ENCODE data around the gene SLC6A9.

GRCh38 chr1:43954036-43954435 lies 77.2 kb downstream of the SLC6A9 start:
- no peak for TF ChIP-seq POLR2AphosphoS5 (IDR thresholded peaks at IDR 0.05)
- TF ChIP-seq CTCF (IDR thresholded peaks at IDR 0.05) = no peak
- no peak for TF ChIP-seq EP300 (IDR thresholded peaks at IDR 0.05)
- no peak for TF ChIP-seq POLR2A (IDR thresholded peaks at IDR 0.05)

All from suprapubic skin (tissue), 4 donors.